Lower leg skin (tissue), 3 donors: ENCODE results near the gene SMOC1.

ENCODE experiments used
- CTCF ChIP-seq, 3 donors: fragments of 450-650 bp; IDR thresholded peaks; one replicate each; pipeline ENCODE4 v1.5.1; 2016; ENCODE audit warnings: antibody characterized with exemption in 3 of 3, mild to moderate bottlenecking in 3 of 3, moderate library complexity in 2 of 3
- POLR2A ChIP-seq, 2 donors: fragments of 450-650 bp; IDR thresholded peaks; one replicate each; pipeline ENCODE4 v1.6.1; 2016 to 2017; ENCODE audit warnings: antibody characterized with exemption in 2 of 2, mild to moderate bottlenecking in 1 of 2, moderate library complexity in 1 of 2

GRCh38 chr14:69963966-69964365, 84.8 kb downstream of the SMOC1 start:
- TF ChIP-seq POLR2A (IDR thresholded peaks at IDR 0.05), result no peak
- no peak for TF ChIP-seq CTCF (IDR thresholded peaks at IDR 0.05)
